ENCODE results near the gene C12orf75.

- no peak for TF ChIP-seq CTCF (IDR thresholded peaks at IDR 0.05)
- TF ChIP-seq POLR2A (IDR thresholded peaks at IDR 0.05): no peak
Observed at GRCh38 chr12:105363890-105364289, 33.4 kb downstream of the C12orf75 start.

Measured in adrenal gland (tissue), 5 donors.